DMS153 treated with DMSO at 0.1 percent for 48 hours (cell line): Measurements from ENCODE around the gene IL4R.

Source experiments
- DNase-seq: peaks from one replicate; lab custom pipeline; 2025; ENCODE audit not compliant: unreplicated experiment; lab: John Stamatoyannopoulos, UW

The IL4R gene

DNA sequence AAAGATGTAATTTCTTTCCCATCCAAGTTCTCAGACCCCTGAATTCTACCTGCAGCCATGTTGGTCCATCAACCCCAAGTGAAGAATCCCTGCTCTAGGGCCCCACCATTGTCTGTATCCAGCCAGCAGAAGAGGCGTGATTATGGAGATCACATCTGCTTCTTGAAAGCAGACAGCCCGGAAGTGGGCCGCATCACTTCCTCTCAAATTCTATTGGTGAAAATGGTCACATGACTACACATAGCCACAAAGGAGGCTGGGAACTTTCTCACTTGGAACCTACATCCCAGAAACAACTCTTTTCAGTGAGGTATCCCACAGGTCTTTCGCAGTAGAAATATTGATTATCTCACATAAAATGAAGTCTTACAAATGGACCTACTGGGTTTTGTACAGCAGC is 40.1 kb downstream of the IL4R start:
- DNase-seq, result no peak

DNA sequence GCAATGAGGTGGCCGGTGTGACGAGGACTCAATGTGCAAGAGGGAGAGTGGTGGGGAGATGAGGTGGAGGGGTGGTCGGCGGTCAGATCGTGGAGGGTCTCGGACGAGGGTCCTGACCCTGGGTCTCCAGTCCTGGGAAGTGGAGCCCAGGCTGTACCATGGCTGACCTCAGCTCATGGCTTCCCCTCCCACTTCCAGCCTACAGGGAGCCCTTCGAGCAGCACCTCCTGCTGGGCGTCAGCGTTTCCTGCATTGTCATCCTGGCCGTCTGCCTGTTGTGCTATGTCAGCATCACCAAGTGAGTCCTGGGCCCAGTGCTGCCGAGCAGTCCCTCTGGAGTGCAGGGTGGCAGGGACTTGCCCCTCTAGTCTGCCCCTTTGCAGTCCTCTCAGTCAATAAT is 41.8 kb downstream of the IL4R start:
- no peak for DNase-seq

DNA sequence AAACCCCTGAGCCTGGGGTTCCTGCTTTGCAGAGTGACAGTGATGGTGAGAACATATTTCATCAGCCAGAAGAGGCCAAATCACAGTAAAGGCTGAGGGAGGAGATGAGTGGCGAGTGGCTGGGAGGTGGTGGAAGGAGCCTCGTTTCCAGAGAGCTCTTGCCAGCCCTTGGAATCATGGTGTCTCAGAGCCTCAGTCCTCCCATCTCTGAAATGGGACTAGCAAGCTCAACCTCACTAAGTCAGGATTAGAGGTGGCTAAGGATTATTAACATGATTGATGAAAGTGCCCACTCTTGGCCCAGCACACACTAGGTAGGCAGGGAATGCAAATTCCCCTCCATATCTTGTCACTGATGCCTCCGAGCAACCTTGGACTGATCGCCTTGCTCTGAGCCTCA is 43.0 kb downstream of the IL4R start:
- DNase-seq, result no peak

DNA sequence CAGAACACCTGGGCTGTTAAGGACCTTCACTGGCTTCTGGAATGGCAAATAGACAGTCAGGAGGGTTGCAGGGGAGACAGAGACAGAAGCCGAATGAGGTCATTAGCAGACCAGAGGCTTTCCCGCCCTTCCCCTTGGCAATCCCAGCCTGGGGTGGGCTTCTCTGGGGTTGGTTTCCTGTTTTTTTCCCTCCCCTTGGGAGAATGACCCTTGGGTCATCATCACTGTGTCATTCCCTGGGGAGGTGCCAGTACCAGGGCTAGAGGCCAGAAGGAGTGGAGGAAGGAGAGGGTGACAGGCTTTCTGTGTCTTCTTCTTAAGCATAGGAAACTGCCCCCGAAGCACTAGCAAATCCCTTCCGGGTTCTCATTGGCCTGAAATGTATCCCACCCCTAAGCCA is 45.3 kb downstream of the IL4R start:
- DNase-seq, result no peak

DNA sequence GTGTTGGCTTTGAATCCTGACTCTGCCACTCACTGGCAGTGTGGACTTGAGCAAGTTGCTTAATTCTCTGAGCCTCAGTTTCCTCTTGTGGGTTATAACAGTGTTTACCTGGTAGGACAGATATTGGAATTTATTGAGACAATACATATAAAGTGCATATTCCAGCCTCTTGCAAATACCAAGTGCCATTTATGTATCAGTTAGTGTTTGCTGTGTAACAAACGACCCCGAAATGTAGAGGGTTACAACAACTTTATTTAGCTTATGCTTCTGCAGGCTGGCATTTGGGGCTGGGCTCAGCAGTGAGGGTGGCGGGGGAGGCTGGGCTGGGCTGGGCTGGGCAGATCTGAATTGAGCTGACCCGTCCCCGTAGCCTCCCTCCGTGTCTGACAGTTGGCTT is 45.8 kb downstream of the IL4R start:
- no peak for DNase-seq

DNA sequence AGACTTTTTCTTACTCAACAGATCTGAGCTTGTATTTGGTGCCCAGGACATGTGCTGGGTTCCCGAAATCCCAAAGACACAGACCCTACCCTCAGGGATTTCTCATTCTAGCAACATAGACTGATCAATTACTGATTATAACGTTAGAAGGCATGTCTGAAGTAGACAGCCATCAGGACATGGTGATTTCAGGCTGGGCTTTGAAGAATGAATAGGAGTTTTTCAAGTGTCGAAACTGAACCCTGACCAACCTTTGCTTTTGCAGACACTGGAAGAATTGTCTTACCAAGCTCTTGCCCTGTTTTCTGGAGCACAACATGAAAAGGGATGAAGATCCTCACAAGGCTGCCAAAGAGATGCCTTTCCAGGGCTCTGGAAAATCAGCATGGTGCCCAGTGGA is 48.2 kb downstream of the IL4R start:
- no peak for DNase-seq

DNA sequence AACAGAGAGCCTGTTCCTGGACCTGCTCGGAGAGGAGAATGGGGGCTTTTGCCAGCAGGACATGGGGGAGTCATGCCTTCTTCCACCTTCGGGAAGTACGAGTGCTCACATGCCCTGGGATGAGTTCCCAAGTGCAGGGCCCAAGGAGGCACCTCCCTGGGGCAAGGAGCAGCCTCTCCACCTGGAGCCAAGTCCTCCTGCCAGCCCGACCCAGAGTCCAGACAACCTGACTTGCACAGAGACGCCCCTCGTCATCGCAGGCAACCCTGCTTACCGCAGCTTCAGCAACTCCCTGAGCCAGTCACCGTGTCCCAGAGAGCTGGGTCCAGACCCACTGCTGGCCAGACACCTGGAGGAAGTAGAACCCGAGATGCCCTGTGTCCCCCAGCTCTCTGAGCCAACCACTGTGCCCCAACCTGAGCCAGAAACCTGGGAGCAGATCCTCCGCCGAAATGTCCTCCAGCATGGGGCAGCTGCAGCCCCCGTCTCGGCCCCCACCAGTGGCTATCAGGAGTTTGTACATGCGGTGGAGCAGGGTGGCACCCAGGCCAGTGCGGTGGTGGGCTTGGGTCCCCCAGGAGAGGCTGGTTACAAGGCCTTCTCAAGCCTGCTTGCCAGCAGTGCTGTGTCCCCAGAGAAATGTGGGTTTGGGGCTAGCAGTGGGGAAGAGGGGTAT is 48.9 kb downstream of the IL4R start:
- DNase-seq, result no peak

DNA sequence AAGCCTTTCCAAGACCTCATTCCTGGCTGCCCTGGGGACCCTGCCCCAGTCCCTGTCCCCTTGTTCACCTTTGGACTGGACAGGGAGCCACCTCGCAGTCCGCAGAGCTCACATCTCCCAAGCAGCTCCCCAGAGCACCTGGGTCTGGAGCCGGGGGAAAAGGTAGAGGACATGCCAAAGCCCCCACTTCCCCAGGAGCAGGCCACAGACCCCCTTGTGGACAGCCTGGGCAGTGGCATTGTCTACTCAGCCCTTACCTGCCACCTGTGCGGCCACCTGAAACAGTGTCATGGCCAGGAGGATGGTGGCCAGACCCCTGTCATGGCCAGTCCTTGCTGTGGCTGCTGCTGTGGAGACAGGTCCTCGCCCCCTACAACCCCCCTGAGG is 49.5 kb downstream of the IL4R start:
- no peak for DNase-seq

DNA sequence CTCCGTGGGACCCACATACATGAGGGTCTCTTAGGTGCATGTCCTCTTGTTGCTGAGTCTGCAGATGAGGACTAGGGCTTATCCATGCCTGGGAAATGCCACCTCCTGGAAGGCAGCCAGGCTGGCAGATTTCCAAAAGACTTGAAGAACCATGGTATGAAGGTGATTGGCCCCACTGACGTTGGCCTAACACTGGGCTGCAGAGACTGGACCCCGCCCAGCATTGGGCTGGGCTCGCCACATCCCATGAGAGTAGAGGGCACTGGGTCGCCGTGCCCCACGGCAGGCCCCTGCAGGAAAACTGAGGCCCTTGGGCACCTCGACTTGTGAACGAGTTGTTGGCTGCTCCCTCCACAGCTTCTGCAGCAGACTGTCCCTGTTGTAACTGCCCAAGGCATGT is 50.0 kb downstream of the IL4R start:
- DNase-seq, result no peak

DNA sequence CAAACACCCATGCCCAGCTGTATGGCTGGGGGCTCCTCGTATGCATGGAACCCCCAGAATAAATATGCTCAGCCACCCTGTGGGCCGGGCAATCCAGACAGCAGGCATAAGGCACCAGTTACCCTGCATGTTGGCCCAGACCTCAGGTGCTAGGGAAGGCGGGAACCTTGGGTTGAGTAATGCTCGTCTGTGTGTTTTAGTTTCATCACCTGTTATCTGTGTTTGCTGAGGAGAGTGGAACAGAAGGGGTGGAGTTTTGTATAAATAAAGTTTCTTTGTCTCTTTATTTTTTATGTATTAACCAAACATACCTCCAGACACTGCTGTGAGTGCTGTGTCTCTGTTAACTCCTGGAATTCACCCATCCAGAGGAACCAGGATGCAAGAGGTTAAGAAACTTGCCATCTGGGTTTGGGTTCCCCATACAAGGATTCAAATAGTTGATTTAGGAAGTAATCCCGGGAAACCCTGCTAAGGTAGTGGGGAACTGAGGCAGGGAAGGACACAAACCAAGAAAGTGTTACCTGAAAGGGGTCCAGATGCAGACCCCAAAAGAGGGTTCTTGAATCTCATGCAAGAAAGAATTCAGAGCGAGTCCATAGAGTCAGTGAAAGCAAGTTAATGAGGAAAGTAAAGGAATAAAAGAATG is 50.8 kb downstream of the IL4R start:
- no peak for DNase-seq

DNA sequence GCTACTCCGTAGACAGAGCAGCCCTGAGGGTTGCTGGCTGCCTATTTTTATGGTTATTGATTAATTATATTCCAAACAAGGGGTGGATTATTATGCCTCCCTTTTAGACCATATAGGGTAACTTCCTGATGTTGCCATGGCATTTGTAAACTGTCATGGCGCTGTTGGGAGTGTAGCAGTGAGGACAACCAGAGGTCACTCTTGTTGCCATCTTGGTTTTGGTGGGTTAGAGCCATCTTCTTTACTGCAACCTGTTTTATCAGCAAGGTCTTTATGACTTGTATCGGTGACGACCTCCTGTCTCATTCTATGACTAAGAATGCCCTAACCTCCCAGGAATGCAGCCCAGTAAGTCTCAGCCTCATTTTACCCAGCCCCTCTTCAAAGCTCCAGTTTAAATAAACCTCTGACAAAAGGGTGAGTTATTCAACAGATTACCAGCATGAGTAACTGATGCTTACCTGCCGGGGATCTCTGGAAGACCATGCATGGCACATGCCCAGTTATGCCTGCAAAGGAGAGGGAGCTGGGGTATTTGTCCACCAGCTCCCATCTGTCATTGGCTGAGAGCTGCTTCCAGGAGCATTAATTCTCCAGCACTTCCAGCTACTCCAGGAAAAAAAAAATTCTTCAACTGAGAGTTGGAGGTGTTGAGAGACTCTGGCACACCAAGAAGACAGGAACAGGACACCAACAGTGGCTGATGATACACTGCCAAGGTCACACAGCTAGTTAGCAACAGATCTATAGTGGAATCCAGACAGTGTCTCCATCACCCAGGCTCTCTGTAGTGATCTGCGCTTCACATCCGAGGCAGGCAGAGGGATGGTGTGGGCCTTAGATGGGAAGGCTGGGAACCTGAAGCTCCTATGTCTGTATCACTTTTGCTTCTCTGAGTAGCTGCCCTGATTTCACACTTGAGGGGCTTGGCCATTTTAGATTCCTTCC is 51.6 kb downstream of the IL4R start:
- no peak for DNase-seq

DNA sequence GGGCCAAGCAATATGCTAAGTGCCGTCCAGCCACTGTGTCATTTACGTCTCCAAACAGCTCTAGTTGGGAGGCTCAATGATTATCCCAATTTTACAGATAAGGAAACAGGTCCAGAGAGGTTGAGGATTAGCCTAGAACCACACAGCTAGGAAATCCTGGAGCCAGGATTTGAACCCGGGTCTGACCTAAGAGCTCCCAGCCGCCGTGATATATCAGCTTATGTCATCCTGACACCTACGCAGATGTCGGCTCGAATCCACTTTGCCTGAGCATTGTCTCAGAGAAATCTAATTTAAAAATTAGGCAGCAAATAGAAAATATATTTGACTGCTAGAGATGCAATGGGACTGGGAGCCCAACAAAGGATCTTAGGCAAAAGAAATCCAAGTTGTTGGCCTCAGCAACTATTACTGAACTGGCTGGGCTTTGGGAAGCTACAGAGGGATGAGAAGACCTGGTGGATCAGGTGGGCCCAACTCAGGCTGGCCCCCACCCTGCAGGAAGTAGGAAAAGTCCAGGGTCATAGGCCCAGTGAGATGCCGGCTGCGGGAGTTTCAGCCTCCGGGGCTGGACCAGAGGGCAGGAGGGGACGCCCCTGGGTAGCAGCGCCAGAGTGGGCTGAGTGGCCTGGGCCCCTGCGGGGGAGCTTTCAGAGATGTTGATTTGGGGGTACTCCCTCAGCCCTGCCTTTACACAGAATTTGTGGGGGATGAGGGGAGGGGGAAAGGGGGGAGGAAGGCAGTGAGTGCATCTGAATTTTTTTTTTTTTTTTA is 53.1 kb downstream of the IL4R start:
- DNase-seq, result no peak

DNA sequence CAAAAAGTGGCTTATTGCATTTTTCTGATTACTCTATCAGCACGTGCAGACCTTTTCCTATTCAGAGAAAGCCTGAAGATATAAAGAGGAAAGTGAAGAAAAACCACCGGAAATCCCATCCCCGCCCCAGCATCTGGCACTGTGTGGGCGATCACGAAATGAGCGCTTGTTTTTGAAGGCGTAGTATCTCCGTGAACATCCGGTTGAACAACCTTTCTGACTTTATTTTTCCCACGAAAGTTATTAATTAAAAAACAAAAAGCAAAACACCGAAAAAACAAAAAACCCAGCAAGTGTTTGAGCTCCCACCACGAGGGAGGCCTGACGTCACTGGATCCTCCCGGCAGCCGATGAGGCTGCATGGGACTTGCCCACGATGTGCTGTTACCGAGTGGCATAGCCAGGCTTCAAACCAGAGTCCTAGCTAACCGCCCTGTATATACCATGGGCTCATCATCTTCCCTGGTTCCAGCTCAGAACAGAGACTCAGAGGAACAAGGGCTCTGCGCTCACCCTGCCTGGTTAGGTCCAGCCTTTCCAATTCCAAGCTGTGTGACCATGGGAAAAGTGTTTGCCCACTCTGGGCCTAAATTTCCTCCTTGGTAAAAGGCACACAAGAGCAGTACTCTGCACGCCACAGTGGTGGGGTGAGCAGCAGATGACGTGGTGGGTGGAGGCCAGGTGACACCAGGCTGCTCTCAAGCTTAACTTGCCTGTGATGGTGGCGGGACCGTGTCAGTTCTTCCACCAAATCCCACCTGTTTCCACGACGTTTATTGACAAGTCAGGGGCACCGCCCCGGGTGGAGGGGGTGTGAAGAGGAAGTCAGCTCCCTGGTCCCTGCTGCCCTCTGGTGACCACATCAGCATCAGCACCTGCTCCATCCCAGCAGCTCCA is 53.9 kb downstream of the IL4R start:
- DNase-seq, result no peak

DNA sequence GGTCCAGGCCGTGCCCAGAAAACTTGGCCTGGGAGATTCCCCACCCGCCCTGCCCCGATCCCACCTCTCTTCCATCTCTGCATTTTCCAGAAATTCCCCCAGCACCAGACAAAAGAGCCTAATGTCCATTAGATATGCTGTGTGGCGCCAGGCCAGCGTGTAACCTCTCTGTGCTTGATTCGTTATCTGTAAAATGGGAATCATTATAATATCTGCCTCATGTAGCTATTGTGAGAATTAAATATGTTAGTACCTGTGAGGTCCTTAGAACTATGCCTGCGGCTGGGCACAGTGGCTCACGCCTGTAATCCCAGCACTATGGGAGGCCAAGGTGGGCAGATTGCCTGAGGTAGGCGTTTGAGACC is 54.6 kb downstream of the IL4R start:
- DNase-seq, result no peak

DNA sequence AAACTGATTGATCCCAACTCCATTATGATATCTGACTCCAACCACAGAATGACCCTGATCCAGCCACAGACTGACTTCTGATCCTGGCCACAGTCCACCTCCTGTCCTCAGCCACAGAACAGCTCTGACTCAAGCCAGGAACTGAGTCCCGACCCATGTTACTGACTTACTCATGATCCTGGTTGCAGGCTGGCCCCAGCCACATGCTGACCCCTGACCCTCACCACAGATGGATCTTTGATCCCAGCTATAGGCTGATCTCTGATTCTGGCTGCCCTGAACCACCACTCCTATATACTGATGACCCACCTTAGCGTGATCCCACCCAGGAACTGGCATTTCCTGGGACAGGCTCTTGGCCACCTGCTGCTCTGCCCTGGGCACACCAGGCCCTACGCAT is 56.0 kb downstream of the IL4R start:
- no peak for DNase-seq

DNA sequence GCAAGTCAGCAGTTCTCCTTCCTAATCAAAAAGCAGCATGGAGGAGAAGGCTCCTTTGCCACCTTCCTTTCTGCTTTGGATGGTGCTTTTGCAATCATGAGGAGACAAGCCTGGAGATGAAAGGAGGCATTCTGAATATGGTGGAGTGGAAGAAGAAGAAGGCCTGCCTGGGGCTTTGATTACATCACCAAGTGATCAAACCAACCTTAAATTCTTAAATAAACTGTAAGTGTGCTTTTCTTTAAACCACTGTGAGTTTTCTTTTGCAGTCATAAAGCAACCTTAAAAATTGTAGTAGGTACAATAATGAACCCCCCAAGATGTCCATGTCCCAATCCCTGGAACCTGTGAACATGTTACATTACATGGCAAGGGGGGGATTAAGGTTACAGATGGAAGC is 56.5 kb downstream of the IL4R start:
- no peak for DNase-seq

DNA sequence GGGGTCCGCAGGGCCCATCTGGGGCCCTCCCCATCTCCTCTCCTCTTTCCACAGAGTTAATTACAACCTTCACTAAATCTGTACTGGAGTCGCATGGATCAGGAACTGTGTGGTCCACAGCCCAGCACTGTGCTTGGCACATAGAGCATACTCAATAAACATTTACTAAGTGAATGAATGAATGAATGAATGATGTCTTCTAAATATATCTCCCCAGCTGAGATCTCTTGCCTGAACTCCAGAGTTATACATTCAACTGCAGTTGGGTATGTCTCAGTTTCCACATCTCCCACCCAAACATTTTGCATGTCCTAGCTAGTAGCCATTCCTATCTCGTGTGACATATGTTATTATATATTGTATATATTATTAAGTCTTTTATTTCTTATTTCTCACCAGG is 59.5 kb downstream of the IL4R start:
- no peak for DNase-seq

DNA sequence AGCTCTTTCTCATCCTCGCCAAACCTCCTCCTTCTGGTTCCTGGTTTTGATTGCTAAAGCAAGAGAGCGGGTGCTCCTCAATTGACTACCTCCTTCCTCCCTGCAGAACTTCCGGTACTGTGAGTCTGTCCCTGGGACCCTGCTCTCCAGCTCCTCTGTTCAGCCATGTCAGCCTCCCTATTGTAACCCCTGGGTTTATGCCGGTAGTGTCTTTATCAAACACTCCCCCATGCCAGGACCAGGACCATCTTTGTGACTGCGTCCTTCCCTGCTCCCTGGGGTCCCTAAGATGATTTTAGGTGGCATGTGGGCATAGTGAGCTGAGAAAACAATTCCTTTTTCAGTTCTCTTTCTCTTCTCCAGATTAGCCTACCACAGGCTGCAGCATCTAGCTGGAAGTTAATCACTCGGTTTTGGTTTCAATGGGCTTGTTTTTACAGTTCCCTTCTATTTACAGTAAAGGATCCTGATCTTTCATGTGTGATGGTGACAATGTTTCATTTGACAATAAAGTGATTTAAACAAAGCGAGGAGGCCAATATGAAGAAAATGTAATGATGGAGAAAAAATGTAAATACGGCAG is 60.5 kb downstream of the IL4R start:
- DNase-seq, result no peak

DNA sequence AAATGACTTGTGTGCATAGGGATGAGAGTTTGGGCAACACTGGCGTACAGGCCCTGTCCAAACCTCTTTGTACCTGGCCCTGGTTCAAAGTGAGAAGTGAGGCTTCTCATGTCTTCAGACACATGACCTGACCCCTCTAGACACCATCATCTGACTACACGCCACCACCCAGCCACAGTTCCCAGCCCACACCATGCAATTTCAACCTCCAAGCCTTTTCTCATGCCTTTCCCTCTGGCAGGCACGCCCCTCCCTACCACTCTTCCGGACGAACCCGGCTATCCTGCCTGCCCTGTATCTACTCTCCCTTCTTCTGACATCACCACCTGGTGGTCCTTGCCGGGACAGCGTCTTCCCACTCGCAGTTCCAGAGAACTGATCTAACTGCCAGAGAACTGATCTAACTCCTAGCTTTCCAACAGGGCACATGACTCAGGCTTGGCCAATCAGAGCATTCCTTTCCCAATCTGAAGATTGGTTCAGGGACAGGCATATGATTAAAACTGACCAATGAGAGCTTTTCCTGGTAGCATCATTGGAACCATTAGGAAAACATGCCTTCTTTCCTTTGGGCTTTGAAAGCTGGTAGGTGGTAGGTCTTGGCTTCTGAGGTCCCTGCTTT is 61.1 kb downstream of the IL4R start:
- DNase-seq, result no peak
